AG08395 (cell line): ENCODE results near the gene HTN3.
"Not testable (repeated sequence)": the region's sequence is repeated elsewhere in the genome, so short reads cannot be mapped to it uniquely, and the experiment has no call there.

Experiments used
- DNase-seq: peaks from one replicate; pipeline ENCODE4 v3.0.0; 2012; ENCODE audit warnings: mixed read lengths, low spot score

Gene HTN3

DNA sequence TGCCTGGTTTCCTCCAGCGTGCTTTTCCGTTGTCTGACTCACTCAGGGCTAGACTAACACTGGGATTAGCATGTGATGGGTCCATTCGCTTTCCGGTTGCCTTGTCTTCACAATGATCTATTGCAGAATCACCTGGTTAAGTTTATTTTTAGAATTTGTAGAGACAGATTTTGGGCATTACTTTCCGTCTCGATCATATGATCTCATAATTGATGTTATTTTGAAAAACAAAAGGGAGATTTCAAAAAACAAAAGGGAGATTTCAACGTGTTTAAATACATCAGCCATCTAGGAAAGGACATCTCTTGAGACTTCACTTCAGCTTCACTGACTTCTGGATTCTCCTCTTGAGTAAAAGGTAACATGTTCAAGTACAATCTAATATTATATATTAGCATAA lies at the start of gene HTN3:
HTN3 (plus strand) TSS at position 301 of the 400 bp plus-strand sequence. CDS start 2,282 bp downstream, outside the sequence.
- DNase-seq: not testable (repeated sequence)

DNA sequence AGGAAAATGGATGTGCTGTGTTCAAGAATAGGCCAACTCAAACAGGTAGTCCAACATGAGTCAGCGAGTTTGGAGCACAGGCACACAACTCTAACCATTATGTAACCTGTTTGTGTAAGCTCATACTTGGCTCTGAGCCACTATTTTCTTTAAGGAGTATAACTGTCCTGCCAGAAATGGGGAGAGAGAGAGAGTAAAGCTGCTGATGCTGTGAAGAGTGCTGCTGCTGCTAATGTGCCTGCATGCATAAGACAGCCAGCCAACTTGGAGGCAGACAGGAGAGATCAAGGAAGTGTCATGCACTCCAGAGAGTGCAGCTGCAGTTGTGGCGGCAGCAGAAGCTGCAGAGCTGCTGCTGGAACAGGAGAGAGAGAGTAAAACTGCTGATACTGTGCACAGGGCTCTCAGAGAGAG lies 44.2 kb upstream of the HTN3 start:
- DNase-seq: no peak

DNA sequence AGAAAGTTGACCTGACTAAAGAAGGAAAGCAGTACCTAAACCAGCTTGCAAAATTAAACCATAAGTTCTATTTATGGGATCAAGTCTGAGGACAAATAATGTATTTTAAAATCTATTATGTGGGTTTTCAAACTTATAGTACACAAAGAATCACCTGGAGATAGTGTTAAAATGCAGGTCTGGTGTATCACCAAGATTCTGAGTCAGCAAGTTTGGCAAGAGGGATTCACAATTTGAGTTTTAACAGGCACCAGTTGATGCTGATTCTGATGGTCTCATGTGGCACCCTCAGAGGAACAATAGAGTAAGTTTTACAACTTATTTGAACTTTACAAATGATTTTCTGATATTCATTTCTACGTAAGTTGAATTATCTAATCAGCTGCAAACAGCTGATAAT lies 41.6 kb upstream of the HTN3 start:
- DNase-seq: no peak

DNA sequence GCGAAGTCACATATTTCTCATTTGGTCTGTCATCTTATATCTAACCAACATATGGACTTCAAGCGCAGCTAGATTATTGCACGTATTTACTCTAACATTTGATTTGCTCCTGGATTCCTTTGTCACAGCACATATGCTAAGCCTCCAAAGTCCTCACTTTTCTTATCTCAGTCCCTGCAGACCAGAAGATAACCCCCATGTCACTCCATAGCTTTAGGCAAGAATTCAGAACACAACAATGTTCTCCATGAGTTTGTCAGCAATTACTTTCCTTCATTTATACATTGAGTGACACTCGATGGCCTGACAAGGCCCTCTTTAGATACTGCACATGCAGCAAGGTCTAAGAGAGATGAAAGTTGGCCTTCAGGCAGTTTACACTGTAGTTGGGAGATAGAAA lies 37.2 kb upstream of the HTN3 start:
- DNase-seq: no peak

DNA sequence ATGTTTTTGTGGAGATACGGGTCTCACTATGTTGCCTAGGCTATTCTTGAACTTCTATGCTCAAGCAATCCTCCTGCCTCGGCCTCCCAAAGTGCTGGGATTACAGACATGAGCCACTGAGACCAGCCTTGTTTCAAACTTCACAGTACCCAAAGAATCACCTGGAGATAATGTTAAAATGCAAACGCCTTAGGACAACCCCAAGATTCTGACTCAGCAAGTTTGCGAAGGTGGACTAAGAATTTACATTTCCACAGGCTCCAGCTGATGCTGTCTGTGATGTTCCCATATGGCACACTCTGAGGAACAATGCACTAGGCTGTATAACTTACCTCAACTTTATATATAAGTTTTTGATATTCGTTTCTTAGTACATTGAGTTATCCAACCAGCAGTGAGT lies 33.5 kb upstream of the HTN3 start:
- no peak for DNase-seq

DNA sequence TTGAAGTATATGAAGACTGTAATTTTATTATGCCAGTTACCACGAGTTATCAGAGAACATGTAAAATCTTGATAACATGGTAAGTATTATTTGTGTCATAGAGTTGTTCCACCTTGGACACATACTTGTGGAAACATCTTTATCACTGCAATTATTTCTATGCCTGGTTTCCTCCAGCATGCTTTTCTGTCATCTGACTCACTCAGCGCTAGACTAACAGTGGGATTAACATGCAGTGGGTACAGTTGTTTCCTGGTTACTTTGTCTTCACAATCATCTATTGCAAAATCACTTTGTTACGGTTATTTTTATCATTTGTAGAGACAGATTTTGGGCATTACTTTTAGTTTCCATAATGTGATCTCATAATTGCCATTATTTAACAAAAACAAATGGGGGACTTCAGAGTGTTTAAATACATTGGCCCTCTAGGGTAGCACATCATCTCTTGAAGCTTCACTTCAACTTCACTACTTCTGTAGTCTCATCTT lies 32.7 kb upstream of the HTN3 start, which contains the start of gene STATH:
STATH (plus strand) TSS at position 441 of the 491 bp plus-strand sequence. CDS start 2,472 bp downstream, outside the sequence.
- no peak for DNase-seq

DNA sequence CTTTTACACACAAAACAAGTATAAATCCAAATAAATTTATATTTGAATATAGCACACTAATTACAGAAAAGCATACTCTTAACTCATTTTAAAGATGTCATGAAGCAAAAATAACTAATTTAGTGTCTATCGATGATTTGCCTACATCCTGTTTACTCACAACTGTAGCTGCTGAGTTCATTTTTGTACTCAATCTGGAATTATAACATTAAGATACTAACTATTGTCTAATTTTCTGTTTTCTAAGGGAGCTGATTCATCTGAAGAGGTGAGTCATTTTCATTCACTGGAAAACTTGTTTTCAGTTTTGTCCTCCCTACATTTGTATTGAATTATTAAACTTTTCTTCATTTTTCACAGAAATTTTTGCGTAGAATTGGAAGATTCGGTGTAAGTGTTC lies 28.8 kb upstream of the HTN3 start:
- no peak for DNase-seq

DNA sequence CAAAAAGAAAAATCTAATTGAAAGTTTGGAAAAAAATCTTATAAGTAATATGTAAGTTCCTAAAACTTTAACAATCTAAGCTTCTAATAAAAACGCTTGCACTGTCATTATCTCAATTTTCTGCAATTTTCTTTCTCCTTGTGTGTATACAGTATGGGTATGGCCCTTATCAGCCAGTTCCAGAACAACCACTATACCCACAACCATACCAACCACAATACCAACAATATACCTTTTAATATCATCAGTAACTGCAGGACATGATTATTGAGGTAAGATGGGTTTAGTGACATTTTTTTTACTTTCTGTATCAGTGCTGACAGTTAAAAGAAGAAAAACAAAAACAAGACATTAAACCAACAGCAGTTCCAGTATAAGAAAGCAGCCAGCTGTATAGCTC lies 27.5 kb upstream of the HTN3 start:
- DNase-seq: no peak

DNA sequence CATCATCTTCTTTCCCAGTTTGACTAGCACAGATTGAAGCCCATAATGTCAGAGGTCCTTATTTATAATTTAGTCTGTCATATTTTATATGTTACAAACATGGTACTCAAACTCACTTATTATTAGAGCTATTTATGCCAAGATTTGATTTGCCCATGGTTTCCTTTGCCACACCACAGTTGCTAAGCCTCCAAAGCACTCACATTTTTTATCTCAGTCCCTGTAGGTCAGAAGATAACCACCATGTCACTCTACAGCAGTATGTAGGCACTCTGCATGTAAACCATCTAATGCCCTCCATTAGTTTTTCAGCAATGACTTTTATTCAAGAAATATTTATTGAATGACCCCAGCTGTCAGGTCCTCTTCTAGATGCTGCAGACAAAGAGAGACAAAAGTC lies 25.8 kb upstream of the HTN3 start:
- DNase-seq: no peak

DNA sequence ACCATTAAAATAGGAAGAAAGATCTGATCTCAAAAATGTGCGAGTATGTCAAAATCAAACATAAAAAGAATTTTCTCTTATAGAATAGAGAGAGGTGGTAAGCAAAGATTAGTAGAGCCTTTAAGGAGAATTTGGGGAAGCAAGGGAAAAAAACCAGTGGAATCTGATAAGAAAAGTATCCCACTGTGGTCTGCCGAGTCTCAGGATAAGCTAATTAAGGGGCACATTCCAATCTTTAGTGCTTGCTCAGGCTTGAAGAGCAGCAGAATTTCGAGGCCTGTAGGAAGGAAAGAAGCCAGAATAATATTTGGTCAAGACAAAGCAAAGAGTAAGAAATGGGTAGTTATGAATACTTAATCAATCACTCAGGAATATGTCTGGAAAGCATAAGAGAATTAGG lies 19.5 kb upstream of the HTN3 start:
- no peak for DNase-seq

DNA sequence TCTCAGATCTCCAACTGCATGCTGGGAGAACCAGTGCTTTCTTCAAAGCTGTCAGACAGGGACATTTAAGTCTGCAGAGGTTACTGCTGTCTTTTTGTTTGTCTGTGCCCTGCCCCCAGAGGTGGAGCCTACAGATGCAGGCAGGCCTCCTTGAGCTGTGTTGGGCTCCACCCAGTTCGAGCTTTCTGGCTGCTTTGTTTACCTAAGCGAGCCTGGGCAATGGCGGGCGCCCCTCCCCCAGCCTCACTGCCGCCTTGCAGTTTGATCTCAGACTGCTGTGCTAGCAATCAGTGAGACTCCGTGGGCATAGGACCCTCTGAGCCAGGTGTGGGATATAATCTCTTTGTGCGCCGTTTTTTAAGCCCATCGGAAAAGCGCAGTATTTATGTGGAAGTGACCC lies 9.3 kb upstream of the HTN3 start:
- not testable (repeated sequence) for DNase-seq

DNA sequence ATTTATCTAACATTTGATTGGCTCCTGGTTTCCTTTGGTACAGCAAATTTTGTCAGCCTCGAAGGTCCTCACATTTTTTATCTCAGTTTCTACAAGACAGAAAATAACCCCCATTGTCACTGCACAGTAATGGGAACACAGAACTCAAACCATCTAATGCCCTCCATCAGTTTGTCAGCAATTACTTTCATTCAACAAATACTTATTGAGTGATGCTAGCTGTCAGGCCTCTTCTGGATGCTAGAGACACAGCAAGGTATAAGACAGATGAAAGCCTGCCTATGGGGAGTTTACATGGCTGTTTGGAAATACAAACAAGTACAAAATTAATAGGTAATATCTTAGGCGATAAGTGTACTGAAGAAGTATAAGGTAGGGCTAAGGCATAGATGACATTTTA lies 5.0 kb upstream of the HTN3 start:
- DNase-seq: no peak

DNA sequence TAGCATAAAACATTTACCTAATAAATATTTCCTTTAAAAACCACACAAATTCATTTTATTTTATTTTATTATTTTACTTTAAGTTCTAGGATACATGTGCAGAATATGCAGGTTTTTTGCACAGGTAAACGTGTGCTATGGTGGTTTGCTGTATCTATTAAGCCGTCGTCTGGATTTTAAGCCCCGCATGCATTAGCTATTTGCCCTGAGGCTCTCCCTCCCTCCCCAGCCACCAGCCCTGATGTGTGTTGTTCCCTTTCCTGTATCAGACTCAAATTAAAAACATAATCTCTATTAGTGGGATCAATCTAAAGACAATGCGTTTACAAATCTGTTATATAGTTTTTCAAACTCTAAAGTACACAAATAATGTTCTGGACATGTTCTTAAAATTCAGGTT lies 1.2 kb upstream of the HTN3 start:
- no peak for DNase-seq

DNA sequence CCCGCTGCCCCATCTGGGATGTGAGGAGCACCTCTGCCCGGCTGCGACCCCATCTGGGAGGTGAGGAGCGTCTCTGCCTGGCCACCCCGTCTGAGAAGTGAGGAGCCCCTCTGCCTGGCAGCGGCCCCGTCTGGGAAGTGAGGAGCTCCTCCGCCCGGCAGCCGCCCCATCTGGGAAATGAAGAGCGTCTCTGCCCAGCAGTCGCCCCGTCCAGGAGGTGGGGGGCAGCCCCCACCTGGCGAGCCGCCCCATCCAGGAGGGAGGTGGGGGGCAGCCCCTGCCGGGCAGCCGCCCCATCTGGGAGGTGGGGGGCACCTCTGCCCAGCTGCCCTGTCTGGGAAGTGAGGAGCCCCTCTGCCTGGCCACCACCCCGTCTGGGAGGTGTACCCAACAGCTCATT lies 9.3 kb downstream of the HTN3 start:
- not testable (repeated sequence) for DNase-seq

DNA sequence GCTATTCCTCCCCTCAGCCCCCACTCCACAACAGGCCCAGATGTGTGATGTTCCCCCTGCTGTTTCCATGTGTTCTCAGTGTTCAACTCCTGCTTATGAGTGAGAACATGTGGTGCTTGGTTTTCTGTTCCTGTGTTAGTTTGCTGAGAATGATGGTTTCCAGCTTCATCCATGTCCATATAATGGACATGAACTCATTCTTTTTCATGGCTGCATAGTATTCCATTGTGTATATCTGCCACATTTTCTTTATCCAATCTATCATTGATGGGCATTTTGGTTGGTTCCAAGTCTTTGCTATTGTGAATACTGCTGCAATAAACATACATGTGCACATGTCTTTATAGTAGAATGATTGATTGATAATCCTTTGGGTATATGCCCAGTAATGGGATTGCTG lies 11.7 kb downstream of the HTN3 start:
- not testable (repeated sequence) for DNase-seq

DNA sequence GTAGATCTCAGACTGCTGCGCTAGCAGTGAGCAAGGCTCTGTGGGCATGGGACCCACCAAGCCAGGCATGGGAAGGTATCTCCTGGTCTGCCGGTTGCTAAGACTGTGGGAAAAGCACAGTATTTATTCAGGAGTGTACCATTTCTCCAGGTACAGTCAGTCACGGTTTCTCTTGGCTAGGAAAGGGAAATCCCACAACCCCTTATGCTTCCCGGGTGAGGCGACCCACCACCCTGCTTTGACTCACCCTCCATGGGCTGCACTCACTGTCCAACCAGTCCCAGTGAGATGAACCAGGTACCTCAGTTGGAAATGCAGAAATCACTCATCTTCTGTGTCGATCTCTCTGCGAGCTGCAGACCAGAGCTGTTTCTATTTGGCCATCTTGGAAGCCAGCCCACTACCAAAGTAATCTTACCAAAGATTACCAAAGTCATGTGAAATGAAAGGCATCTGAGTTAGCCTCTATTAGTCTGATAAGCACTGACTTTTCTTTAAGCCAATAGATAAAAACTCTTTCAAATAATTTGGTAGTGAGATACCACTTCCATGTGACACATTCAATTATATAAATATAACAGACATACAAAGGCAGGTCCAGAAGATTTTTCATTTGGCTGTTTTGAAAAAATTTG lies 13.5 kb downstream of the HTN3 start:
- DNase-seq: no peak

DNA sequence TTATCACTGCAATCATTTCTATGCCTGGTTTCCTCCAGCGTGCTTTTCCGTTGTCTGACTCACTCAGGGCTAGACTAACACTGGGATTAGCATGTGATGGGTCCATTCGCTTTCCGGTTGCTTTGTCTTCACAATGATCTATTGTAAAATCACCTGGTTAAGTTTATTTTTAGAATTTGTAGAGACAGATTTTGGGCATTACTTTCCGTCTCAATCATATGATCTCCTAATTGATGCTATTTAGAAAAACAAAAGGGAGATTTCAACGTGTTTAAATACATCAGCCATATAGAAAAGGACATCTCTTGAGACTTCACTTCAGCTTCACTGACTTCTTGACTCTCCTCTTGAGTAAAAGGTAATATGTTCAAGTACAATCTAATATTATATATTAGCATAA lies 21.9 kb downstream of the HTN3 start, which contains the start of gene HTN1:
HTN1 (plus strand) TSS at position 301 of the 400 bp plus-strand sequence. CDS start 2,639 bp downstream, outside the sequence.
- not testable (repeated sequence) for DNase-seq

DNA sequence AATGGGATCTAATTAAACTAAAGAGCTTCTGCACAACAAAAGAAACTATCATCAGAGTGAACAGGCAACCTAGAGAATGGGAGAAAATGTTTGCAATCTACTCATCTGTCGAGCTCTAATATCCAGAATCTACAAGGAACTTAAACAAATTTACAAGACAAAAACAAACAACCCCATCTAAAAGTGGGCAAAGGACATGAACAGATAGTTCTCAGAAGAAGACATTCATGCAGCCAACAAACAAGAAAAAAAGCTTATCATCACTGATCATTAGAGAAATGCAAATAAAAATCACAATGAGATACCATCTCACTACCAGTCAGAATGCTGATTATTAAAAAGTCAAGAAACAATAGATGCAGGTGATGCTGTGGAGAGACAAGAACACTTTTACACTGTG lies 28.3 kb downstream of the HTN3 start:
- DNase-seq: not testable (repeated sequence)

DNA sequence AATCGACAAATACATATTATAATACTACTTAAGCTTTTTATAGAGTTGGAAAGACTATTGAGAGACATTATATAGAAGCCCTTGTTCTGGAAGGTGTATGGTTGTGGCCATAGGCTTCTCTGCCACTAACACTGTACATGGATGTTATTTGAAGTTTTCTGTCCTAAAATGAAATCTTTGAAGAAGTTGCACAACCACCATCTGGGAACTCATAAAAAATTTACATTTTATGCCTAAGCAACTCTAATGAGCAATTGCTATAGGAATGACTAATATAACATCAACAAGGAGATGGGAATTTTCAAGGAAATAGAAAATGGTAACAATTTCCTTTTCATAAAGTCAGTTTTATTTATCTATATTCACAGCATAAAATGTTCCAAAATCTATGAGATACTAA lies 29.4 kb downstream of the HTN3 start:
- no peak for DNase-seq

DNA sequence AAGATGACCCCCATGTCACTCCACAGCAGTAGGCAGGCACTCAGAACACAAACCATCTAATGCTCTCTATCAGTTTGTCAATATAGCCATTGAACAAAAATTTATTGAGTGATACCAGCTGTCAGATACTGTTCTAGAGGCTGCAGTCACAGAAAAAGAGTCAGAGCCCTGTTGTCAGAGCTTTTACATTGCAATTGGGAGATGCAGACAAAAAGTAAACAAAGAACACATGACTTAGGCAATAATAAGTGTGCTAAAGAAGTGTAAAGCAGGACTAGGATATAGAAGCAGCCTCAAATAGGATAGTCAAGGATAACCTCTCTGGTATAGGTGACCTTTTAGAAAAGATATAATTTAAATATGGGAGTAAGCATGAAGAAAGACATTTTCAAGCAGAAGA lies 30.9 kb downstream of the HTN3 start:
- no peak for DNase-seq

DNA sequence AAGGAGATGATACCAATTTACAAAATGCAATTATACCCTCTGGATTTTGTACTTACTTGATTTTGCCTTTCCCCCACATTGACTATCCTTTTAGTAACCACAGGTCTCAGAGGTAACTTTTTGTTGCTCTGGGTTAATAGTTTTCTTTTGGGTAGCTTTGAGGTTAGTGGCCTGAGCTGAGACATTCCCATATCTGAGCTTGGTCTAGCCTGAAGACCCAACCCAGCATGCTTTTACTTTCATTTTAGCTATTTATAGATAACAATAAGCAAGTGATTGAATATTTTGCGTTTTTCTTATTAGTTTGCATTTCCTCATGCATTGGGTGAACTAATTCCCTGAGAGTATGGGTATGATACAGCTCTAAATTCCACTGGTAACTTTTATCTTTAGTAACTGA lies 33.7 kb downstream of the HTN3 start:
- no peak for DNase-seq

DNA sequence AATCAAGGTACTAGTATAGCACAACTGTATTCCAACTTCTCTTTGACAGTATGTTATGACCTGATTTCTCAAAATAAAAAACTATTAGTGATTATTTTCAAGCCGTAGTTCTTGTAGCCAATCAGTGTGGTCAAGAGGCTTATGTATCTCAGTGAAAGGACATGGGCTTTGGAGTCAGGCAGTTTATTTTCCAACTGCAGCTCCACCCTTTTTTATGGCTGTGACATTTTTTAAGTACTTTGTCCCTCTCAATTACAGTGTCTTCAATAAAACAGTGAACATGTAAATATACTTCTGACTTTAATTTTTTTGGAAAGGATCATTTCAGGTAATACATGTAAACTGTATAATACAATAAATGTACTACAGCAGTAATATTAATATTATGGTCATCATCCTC lies 51.9 kb downstream of the HTN3 start:
- DNase-seq: no peak
